PC-9 (cell line): ENCODE measurements around the gene PTPN13. TPM values are rescaled to one million over a fixed set of nuclear protein-coding genes. Genes with fewer than 3 reads are reported as not detected.

Source experiments
- BruUV-seq: library from RNA; stranded (reverse); fragments of 400-500 nt; replicated peaks from 2 replicates; lab custom pipeline; 2021; lab: Mats Ljungman, UMichigan
- CTCF ChIA-PET: fragments of 300-600 bp; sonication (Branson Sonifier 250); formaldehyde crosslinking; loops from one replicate; lab custom pipeline; 2022; ENCODE audit warnings: antibody characterized with exemption; lab: Charles Lee
- POLR2A ChIA-PET: fragments of 300-600 bp; sonication (Branson Sonifier 250); formaldehyde crosslinking; loops from one replicate; lab custom pipeline; 2022; ENCODE audit warnings: antibody characterized with exemption; ENCODE audit not compliant: unreplicated experiment; lab: Charles Lee
- DNase-seq, 2 experiments: peaks; one replicate each; pipeline versions ENCODE4 v3.0.0 to v3.0.0-alpha.2; 2015 to 2022; ENCODE audit warnings: mixed read lengths in 1 of 2
- H2AFZ ChIP-seq: fragments of 200-600 bp; sonication (generic); 2 replicates; pipeline ENCODE4 v1.8.1; 2017; ENCODE audit warnings: antibody characterized with exemption
- H3F3A ChIP-seq: fragments of 200-600 bp; sonication (generic); 2 replicates; pipeline ENCODE4 v1.8.1; 2017; ENCODE audit warnings: antibody characterized with exemption, mild to moderate bottlenecking, low read depth; ENCODE audit not compliant: insufficient read depth
- H3K27ac ChIP-seq: fragments of 200-600 bp; sonication (generic); 2 replicates; pipeline ENCODE4 v1.6.1; 2016; ENCODE audit warnings: mixed run types
- H3K27me3 ChIP-seq: fragments of 200-600 bp; sonication (generic); 2 replicates; pipeline ENCODE4 v1.6.1; 2016; ENCODE audit warnings: low read depth, mixed run types; ENCODE audit not compliant: insufficient read depth
- H3K36me3 ChIP-seq: fragments of 200-600 bp; sonication (generic); 2 replicates; pipeline ENCODE4 v1.6.1; 2016; ENCODE audit warnings: low read depth, mixed run types
- H3K4me1 ChIP-seq: fragments of 200-600 bp; sonication (generic); replicated peaks from 2 replicates; pipeline ENCODE4 v1.6.1; 2016; ENCODE audit warnings: mixed run types; ENCODE audit not compliant: insufficient read depth
- H3K4me2 ChIP-seq: fragments of 200-600 bp; sonication (generic); 2 replicates; pipeline ENCODE4 v1.6.1; 2017; ENCODE audit warnings: mixed run types
- H3K4me3 ChIP-seq: fragments of 200-600 bp; sonication (generic); 2 replicates; pipeline ENCODE4 v1.6.1; 2016; ENCODE audit warnings: mixed run types
- H3K79me2 ChIP-seq: fragments of 200-600 bp; sonication (generic); 2 replicates; pipeline ENCODE4 v1.6.1; 2017; ENCODE audit warnings: low read depth, mixed run types
- H3K9me2 ChIP-seq: fragments of 200-600 bp; sonication (generic); 2 replicates; pipeline ENCODE4 v1.8.1; 2017; ENCODE audit warnings: mild to moderate bottlenecking; ENCODE audit not compliant: insufficient read depth
- H3K9me3 ChIP-seq: fragments of 200-600 bp; sonication (generic); 2 replicates; pipeline ENCODE4 v1.8.1; 2016; ENCODE audit warnings: low read depth; ENCODE audit not compliant: insufficient read depth
- H4K20me1 ChIP-seq: fragments of 200-600 bp; sonication (generic); 2 replicates; pipeline ENCODE4 v1.8.1; 2017; ENCODE audit not compliant: insufficient read depth
- EZH2 ChIP-seq: fragments of 200-600 bp; sonication (generic); IDR thresholded peaks from 2 replicates; pipeline ENCODE4 v1.8.0; 2017; ENCODE audit warnings: antibody characterized with exemption, low read depth
- intact Hi-C: fragments of 100-400 bp; cut with micrococcal nuclease; formaldehyde crosslinking; loops from one replicate; pipeline ENCODE4 v1.10.0; 2022; ENCODE audit not compliant: unreplicated experiment
- total RNA-seq: library from RNA; stranded (reverse); gene quantifications from 2 replicates; pipeline ENCODE4 v1.2.3, GENCODE V29; 2021
- TF ChIP-seq, protein P1 (sequence below): fragments of 200-600 bp; sonication (generic); conservative IDR thresholded peaks from 2 replicates; pipeline ENCODE4 v1.6.1; 2017; ENCODE audit warnings: mixed run types, antibody characterized with exemption, mild to moderate bottlenecking, moderate library complexity

Gene PTPN13
- total RNA-seq, 1 experiment from 2014 or later = 6.9 TPM

DNA sequence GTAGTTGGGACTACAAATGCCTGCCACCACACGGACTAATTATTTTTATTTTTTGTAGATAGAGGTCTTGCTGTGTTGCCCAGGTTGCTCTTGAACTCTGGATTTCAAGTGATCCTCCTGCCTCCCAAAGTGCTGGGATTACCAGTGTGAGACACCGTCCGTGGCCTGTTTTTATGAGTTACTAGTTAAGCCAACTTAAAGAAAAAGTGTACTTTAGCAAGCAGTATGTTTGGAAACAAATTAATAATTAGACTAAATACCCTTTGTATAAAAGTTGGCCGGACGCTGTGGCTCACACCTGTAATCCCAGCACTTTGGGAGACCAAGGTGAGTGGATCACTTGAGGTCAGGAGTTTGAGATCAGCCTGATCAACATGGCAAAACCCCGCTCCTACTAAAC lies 14.2 kb upstream of the PTPN13 start:
- Histone ChIP-seq H3K4me3 (no peak overlapping the region), H3K27me3 (no peaks in the 10 kb centered on the region), H3K9me2 (no peaks in the 10 kb centered on the region), H3F3A (no peaks in the 10 kb centered on the region), H3K79me2 (no peaks in the 10 kb centered on the region), H3K4me1 (no peaks in the 10 kb centered on the region), H3K4me2 (no peak overlapping the region), H2AFZ (no peak overlapping the region), H3K36me3 (no peaks in the 10 kb centered on the region), H4K20me1 (no peaks in the 10 kb centered on the region), H3K27ac (no peak overlapping the region), H3K9me3 (no peaks in the 10 kb centered on the region)
- intact Hi-C loops = no loop called here
- DNase-seq = no peak
- no peak for TF ChIP-seq EZH2
- TF ChIP-seq, protein P1, sequence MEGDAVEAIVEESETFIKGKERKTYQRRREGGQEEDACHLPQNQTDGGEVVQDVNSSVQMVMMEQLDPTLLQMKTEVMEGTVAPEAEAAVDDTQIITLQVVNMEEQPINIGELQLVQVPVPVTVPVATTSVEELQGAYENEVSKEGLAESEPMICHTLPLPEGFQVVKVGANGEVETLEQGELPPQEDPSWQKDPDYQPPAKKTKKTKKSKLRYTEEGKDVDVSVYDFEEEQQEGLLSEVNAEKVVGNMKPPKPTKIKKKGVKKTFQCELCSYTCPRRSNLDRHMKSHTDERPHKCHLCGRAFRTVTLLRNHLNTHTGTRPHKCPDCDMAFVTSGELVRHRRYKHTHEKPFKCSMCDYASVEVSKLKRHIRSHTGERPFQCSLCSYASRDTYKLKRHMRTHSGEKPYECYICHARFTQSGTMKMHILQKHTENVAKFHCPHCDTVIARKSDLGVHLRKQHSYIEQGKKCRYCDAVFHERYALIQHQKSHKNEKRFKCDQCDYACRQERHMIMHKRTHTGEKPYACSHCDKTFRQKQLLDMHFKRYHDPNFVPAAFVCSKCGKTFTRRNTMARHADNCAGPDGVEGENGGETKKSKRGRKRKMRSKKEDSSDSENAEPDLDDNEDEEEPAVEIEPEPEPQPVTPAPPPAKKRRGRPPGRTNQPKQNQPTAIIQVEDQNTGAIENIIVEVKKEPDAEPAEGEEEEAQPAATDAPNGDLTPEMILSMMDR = no peak
- ChIA-PET CTCF (no interaction called here), POLR2A (no interaction called here)
- no TSS peak for BruUV-seq

DNA sequence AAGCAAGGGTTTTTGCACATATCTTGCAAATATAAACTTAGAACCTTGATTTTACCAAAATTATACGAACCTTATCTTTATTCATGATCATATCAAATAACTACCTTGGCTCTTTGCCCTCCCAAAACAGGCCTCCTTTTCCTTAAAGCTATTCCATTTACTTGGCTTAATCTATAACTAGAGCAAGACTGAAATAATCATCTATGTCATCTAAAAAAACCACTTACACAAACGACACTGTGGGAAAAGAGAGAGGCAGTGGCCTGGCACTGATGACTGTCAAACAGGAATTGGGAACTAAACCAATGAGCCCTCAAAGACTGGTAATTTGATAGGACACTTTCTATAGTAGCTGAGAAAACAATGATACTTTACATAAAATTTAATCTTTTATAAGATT lies 11.7 kb upstream of the PTPN13 start:
- TF ChIP-seq EZH2 = no peak
- TF ChIP-seq, protein P1 = no peak
- H3F3A ChIP-seq = no peaks in the 10 kb centered on the region
- no peaks in the 10 kb centered on the region for H3K36me3 ChIP-seq
- no peak for DNase-seq
- no peaks in the 10 kb centered on the region for H3K27me3 ChIP-seq
- intact Hi-C loops = no loop called here
- H4K20me1 ChIP-seq = no peaks in the 10 kb centered on the region
- H3K4me2 ChIP-seq = peak overlapping the region; percentile 16; the same call in 1 of the 2 replicates
- H3K9me3 ChIP-seq = no peaks in the 10 kb centered on the region
- BruUV-seq = no TSS peak
- POLR2A ChIA-PET = no interaction called here
- no peak overlapping the region for H3K4me3 ChIP-seq
- H2AFZ ChIP-seq = no peak overlapping the region
- H3K9me2 ChIP-seq = no peaks in the 10 kb centered on the region
- H3K4me1 ChIP-seq = peaks cover 5% of the 10 kb centered on the region; the same call in 1 of the 2 replicates
- CTCF ChIA-PET = no interaction called here
- H3K27ac ChIP-seq = no peak overlapping the region
- no peaks in the 10 kb centered on the region for H3K79me2 ChIP-seq

DNA sequence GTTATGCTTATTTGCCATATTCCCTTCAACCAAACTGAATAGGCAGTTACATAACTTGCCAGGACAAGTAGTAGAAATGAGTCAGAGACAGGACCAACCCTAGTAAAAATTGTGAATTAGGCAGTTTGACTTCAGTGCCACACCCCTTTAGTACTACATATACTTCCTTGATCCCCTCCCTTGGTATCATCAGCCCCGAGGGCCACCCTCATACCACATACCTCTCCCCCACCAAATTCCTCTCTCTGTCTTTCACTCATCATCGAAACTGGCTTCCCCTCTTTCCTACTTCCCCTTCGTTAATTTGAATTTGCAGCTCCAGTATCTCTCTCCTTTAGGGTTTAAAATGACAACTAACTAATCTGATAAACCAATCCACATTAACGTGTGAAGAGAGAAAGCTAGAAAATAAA lies 7.9 kb upstream of the PTPN13 start:
- Histone ChIP-seq H3K4me2 (no peak overlapping the region; the same call in 1 of the 2 replicates), H3K36me3 (no peaks in the 10 kb centered on the region), H3F3A (no peaks in the 10 kb centered on the region), H3K9me2 (no peaks in the 10 kb centered on the region), H2AFZ (no peak overlapping the region), H3K9me3 (no peaks in the 10 kb centered on the region), H4K20me1 (no peaks in the 10 kb centered on the region), H3K27me3 (no peaks in the 10 kb centered on the region), H3K79me2 (no peaks in the 10 kb centered on the region), H3K27ac (no peak overlapping the region), H3K4me1 (peaks cover 5% of the 10 kb centered on the region; the same call in 1 of the 2 replicates), H3K4me3 (no peak overlapping the region)
- peak in 1 of 2 experiments; percentile 60 for DNase-seq
- no TSS peak for BruUV-seq
- TF ChIP-seq, protein P1 = no peak
- TF ChIP-seq EZH2 = no peak
- ChIA-PET CTCF (no interaction called here), POLR2A (no interaction called here)
- intact Hi-C loops = no loop called here
